ENCODE data around the gene LRBA. TPM values are rescaled to one million over a fixed set of nuclear protein-coding genes. Genes with fewer than 3 reads are reported as not detected.

The LRBA gene
- polyA plus RNA-seq, 4 donors = 14.9 to 62.2 (median 19.6) TPM

DNA sequence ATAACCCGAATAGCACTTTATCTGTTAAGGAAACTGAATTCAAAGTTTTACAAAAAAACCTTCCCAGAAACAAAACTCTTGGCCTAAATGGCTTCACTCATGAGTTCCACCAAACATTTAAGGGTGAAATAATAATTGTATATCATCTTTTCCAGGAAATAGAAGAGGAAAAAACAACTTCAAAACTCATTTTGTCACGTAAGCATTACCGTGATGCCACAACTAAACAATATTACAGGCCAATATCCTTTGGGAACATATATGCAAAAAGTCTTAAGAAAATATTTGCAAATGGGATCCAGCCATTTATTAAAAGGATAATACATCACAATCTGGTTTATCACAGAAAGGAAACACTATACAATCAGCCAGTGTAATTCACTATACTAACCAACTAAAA, 563.2 kb downstream of the LRBA start:
- no peak overlapping the region for H3K4me3 ChIP-seq (ENCODE audit: low read depth in 1 of 3, low read length in 3 of 3)
- no peak overlapping the region for H3K27ac ChIP-seq (ENCODE audit: low read depth in 1 of 3, low read length in 2 of 3)
- no peak for FAIRE-seq
- no peaks in the 10 kb centered on the region for H3K4me1 ChIP-seq (ENCODE audit: control insufficient read depth in 3 of 3, insufficient read depth in 2 of 3, low read depth in 1 of 3, low read length in 2 of 3)
- no peaks in the 10 kb centered on the region for H3K27me3 ChIP-seq (ENCODE audit: control insufficient read depth in 3 of 3, insufficient read depth in 3 of 3, low read length in 3 of 3)
- no peak for DNase-seq
- WGBS, 3 donors = 81 to 90% (median 90%) methylated on average over 3 of the region's 3 CpGs
- peaks cover 0 to 3% of the 10 kb centered on the region in 2 donors for H3K9me3 ChIP-seq (ENCODE audit: control insufficient read depth in 2 of 2, insufficient read depth in 1 of 2, low read depth in 1 of 2, low read length in 1 of 2)
- peaks cover 0 to 2% (median 0%) of the 10 kb centered on the region in 3 donors for H3K36me3 ChIP-seq (ENCODE audit: control insufficient read depth in 3 of 3, insufficient read depth in 2 of 3, low read depth in 1 of 3, low read length in 3 of 3)

DNA sequence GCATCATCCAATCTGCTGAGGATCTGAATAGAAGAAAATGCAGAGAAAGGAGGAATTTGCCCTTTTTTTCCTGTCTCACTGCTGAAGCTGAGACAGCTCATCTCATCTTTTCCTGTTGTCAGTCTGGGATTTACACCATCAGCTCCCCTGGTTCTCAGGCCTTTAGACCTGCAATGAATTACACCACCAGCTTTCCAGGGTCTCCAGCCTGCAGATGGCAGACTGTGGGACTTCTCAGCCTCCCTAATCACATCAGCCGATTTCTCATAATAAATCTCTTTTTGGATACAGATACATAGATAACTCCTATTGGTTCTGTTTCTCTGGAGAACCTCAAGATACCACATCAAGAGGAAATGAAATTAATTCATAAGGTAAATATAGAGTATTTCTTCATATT, 567.7 kb downstream of the LRBA start:
- FAIRE-seq = no peak
- Histone ChIP-seq H3K4me3 (ENCODE audit: low read depth in 1 of 3, low read length in 3 of 3) (no peak overlapping the region), H3K4me1 (ENCODE audit: control insufficient read depth in 3 of 3, insufficient read depth in 2 of 3, low read depth in 1 of 3, low read length in 2 of 3) (no peaks in the 10 kb centered on the region), H3K36me3 (ENCODE audit: control insufficient read depth in 3 of 3, insufficient read depth in 2 of 3, low read depth in 1 of 3, low read length in 3 of 3) (peaks cover 0 to 2% (median 0%) of the 10 kb centered on the region in 3 donors), H3K9me3 (ENCODE audit: control insufficient read depth in 2 of 2, insufficient read depth in 1 of 2, low read depth in 1 of 2, low read length in 1 of 2) (peaks cover 0 to 3% of the 10 kb centered on the region in 2 donors), H3K27ac (ENCODE audit: low read depth in 1 of 3, low read length in 2 of 3) (no peak overlapping the region), H3K27me3 (ENCODE audit: control insufficient read depth in 3 of 3, insufficient read depth in 3 of 3, low read length in 3 of 3) (no peaks in the 10 kb centered on the region)
- WGBS, 3 donors = 83 to 97% (median 90%) methylated on average over 1 of the region's 1 CpG
- DNase-seq = no peak

GRCh38 chr4:150439451-150439933, 575.6 kb downstream of the LRBA start:
- DNase-seq (no peak), FAIRE-seq (no peak)
- H3K9me3 ChIP-seq (ENCODE audit: control insufficient read depth in 2 of 2, insufficient read depth in 1 of 2, low read depth in 1 of 2, low read length in 1 of 2) = no peaks in the 10 kb centered on the region
- peaks cover 0 to 6% (median 0%) of the 10 kb centered on the region in 3 donors for H3K36me3 ChIP-seq (ENCODE audit: control insufficient read depth in 3 of 3, insufficient read depth in 2 of 3, low read depth in 1 of 3, low read length in 3 of 3)
- no peaks in the 10 kb centered on the region for H3K27me3 ChIP-seq (ENCODE audit: control insufficient read depth in 3 of 3, insufficient read depth in 3 of 3, low read length in 3 of 3)
- H3K27ac ChIP-seq (ENCODE audit: low read depth in 1 of 3, low read length in 2 of 3) = no peak overlapping the region
- 87 to 89% (median 88%) methylated on average over 3 of the region's 3 CpGs for WGBS, 3 donors
- H3K4me3 ChIP-seq (ENCODE audit: low read depth in 1 of 3, low read length in 3 of 3) = no peak overlapping the region
- no peaks in the 10 kb centered on the region for H3K4me1 ChIP-seq (ENCODE audit: control insufficient read depth in 3 of 3, insufficient read depth in 2 of 3, low read depth in 1 of 3, low read length in 2 of 3)

- Histone ChIP-seq H3K27me3 (ENCODE audit: control insufficient read depth in 3 of 3, insufficient read depth in 3 of 3, low read length in 3 of 3) (no peaks in the 10 kb centered on the region), H3K9me3 (ENCODE audit: control insufficient read depth in 2 of 2, insufficient read depth in 1 of 2, low read depth in 1 of 2, low read length in 1 of 2) (no peaks in the 10 kb centered on the region), H3K4me3 (ENCODE audit: low read depth in 1 of 3, low read length in 3 of 3) (no peak overlapping the region), H3K4me1 (ENCODE audit: control insufficient read depth in 3 of 3, insufficient read depth in 2 of 3, low read depth in 1 of 3, low read length in 2 of 3) (no peaks in the 10 kb centered on the region), H3K27ac (ENCODE audit: low read depth in 1 of 3, low read length in 2 of 3) (no peak overlapping the region), H3K36me3 (ENCODE audit: control insufficient read depth in 3 of 3, insufficient read depth in 2 of 3, low read depth in 1 of 3, low read length in 3 of 3) (peaks cover 0 to 8% (median 0%) of the 10 kb centered on the region in 3 donors)
- FAIRE-seq (no peak), DNase-seq (no peak)
- 74 to 94% (median 76%) methylated on average over 2 of the region's 2 CpGs for WGBS, 3 donors
Measured at GRCh38 chr4:150436598-150437370, 578.3 kb downstream of the LRBA start.

DNA sequence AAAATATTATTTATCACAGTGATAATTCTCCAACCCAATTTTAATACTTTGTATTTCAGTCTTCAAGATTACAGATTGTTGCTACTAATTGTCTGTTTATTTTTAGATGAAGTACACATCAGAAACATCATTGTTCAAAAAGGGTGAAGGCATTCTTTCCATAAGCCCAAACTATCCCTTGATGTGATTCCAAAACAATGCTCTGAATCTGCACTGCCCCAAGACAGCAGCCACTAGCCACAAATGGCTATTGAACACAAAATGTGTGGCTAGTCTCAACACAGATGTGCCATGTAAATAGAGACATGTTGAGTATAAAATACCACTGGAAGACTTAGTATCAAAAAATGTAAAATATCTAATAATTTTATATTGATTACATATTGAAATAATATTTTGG, 583.9 kb downstream of the LRBA start:
- no peaks in the 10 kb centered on the region for H3K4me1 ChIP-seq (ENCODE audit: control insufficient read depth in 3 of 3, insufficient read depth in 2 of 3, low read depth in 1 of 3, low read length in 2 of 3)
- DNase-seq (no peak), FAIRE-seq (no peak)
- H3K36me3 ChIP-seq (ENCODE audit: control insufficient read depth in 3 of 3, insufficient read depth in 2 of 3, low read depth in 1 of 3, low read length in 3 of 3) = peaks cover 0 to 8% (median 0%) of the 10 kb centered on the region in 3 donors
- no peak overlapping the region for H3K27ac ChIP-seq (ENCODE audit: low read depth in 1 of 3, low read length in 2 of 3)
- no peaks in the 10 kb centered on the region for H3K27me3 ChIP-seq (ENCODE audit: control insufficient read depth in 3 of 3, insufficient read depth in 3 of 3, low read length in 3 of 3)
- H3K4me3 ChIP-seq (ENCODE audit: low read depth in 1 of 3, low read length in 3 of 3) = no peak overlapping the region
- no peaks in the 10 kb centered on the region for H3K9me3 ChIP-seq (ENCODE audit: control insufficient read depth in 2 of 2, insufficient read depth in 1 of 2, low read depth in 1 of 2, low read length in 1 of 2)

DNA sequence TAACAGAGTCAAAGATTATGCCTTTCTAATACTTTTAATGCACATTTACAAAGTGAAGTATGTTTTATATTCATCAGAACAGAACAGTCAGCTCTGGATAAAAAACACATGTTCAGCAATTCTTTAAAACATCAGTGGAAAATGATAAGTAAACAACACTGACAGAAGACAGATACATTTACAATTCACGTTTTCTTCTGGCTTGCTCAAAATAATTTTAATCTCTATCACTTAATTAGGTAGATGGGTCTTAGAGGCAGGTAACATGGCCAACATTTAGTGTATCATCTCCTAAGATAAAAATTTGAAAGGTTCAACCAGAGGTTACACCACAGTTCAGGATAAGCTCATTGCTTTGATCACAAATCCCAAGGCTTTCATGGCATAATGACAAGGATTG, 589.9 kb downstream of the LRBA start:
- Histone ChIP-seq H3K4me3 (ENCODE audit: low read depth in 1 of 3, low read length in 3 of 3) (no peak overlapping the region), H3K27me3 (ENCODE audit: control insufficient read depth in 3 of 3, insufficient read depth in 3 of 3, low read length in 3 of 3) (no peaks in the 10 kb centered on the region), H3K9me3 (ENCODE audit: control insufficient read depth in 2 of 2, insufficient read depth in 1 of 2, low read depth in 1 of 2, low read length in 1 of 2) (no peaks in the 10 kb centered on the region), H3K4me1 (ENCODE audit: control insufficient read depth in 3 of 3, insufficient read depth in 2 of 3, low read depth in 1 of 3, low read length in 2 of 3) (no peaks in the 10 kb centered on the region), H3K36me3 (ENCODE audit: control insufficient read depth in 3 of 3, insufficient read depth in 2 of 3, low read depth in 1 of 3, low read length in 3 of 3) (peaks cover 0 to 20% (median 6%) of the 10 kb centered on the region in 3 donors), H3K27ac (ENCODE audit: low read depth in 1 of 3, low read length in 2 of 3) (no peak overlapping the region)
- no peak for DNase-seq
- no peak for FAIRE-seq
- WGBS, 3 donors = 41 to 82% (median 79%) methylated on average over 1 of the region's 1 CpG

- H3K9me3 ChIP-seq (ENCODE audit: control insufficient read depth in 2 of 2, insufficient read depth in 1 of 2, low read depth in 1 of 2, low read length in 1 of 2) = no peaks in the 10 kb centered on the region
- FAIRE-seq (no peak), DNase-seq (no peak)
- no peaks in the 10 kb centered on the region for H3K27me3 ChIP-seq (ENCODE audit: control insufficient read depth in 3 of 3, insufficient read depth in 3 of 3, low read length in 3 of 3)
- H3K4me3 ChIP-seq (ENCODE audit: low read depth in 1 of 3, low read length in 3 of 3) = no peak overlapping the region
- H3K27ac ChIP-seq (ENCODE audit: low read depth in 1 of 3, low read length in 2 of 3) = no peak overlapping the region
- WGBS, 3 donors = 97 to 99% (median 99%) methylated on average over 12 of the region's 12 CpGs
- peaks cover 0 to 23% (median 6%) of the 10 kb centered on the region in 3 donors for H3K36me3 ChIP-seq (ENCODE audit: control insufficient read depth in 3 of 3, insufficient read depth in 2 of 3, low read depth in 1 of 3, low read length in 3 of 3)
- H3K4me1 ChIP-seq (ENCODE audit: control insufficient read depth in 3 of 3, insufficient read depth in 2 of 3, low read depth in 1 of 3, low read length in 2 of 3) = no peaks in the 10 kb centered on the region
Measured at GRCh38 chr4:150423503-150423902, 591.6 kb downstream of the LRBA start.

GRCh38 chr4:150423074-150423473, 592.0 kb downstream of the LRBA start:
- H3K9me3 ChIP-seq (ENCODE audit: control insufficient read depth in 2 of 2, insufficient read depth in 1 of 2, low read depth in 1 of 2, low read length in 1 of 2) = no peaks in the 10 kb centered on the region
- H3K36me3 ChIP-seq (ENCODE audit: control insufficient read depth in 3 of 3, insufficient read depth in 2 of 3, low read depth in 1 of 3, low read length in 3 of 3) = peaks cover 0 to 23% (median 6%) of the 10 kb centered on the region in 3 donors
- H3K4me1 ChIP-seq (ENCODE audit: control insufficient read depth in 3 of 3, insufficient read depth in 2 of 3, low read depth in 1 of 3, low read length in 2 of 3) = no peaks in the 10 kb centered on the region
- no peak overlapping the region for H3K27ac ChIP-seq (ENCODE audit: low read depth in 1 of 3, low read length in 2 of 3)
- no peak overlapping the region for H3K4me3 ChIP-seq (ENCODE audit: low read depth in 1 of 3, low read length in 3 of 3)
- H3K27me3 ChIP-seq (ENCODE audit: control insufficient read depth in 3 of 3, insufficient read depth in 3 of 3, low read length in 3 of 3) = no peaks in the 10 kb centered on the region
- WGBS, 3 donors = 91 to 95% (median 91%) methylated on average over 13 of the region's 13 CpGs
- DNase-seq (no peak), FAIRE-seq (no peak)
